ENCODE results near the gene CAB39. TPM values are rescaled to one million over a fixed set of nuclear protein-coding genes. Genes with fewer than 3 reads are reported as not detected.

CAB39 gene
- total RNA-seq, 1 experiment from 2014 or later, result 91.7 TPM

DNA sequence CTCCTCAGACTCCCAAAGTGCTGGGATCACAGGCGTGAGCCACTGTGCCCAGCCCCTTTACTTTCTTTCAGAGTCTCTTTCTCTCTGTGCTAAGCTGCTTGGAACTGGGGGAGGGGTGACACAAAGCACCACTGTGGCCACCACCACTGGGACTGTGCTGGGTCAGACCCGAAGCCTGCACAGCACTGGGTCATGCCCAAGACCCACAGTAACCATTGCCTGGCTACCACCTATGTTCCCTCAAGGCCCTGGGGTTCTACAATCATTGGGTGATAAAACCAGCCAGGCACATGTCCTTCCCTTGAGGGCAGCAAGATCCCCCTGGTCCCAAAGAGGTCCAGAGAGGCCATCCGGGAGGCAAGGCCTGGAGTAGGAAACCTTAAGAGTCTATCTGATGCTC lies 9.1 kb upstream of the CAB39 start:
- TF ChIP-seq, protein P1, sequence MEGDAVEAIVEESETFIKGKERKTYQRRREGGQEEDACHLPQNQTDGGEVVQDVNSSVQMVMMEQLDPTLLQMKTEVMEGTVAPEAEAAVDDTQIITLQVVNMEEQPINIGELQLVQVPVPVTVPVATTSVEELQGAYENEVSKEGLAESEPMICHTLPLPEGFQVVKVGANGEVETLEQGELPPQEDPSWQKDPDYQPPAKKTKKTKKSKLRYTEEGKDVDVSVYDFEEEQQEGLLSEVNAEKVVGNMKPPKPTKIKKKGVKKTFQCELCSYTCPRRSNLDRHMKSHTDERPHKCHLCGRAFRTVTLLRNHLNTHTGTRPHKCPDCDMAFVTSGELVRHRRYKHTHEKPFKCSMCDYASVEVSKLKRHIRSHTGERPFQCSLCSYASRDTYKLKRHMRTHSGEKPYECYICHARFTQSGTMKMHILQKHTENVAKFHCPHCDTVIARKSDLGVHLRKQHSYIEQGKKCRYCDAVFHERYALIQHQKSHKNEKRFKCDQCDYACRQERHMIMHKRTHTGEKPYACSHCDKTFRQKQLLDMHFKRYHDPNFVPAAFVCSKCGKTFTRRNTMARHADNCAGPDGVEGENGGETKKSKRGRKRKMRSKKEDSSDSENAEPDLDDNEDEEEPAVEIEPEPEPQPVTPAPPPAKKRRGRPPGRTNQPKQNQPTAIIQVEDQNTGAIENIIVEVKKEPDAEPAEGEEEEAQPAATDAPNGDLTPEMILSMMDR (IDR thresholded peaks at IDR 0.05; ENCODE audit: unreplicated experiment), result no peak
- DNase-seq (ENCODE audit: unreplicated experiment), result no peak
- Mint-ChIP-seq H3K27me3 (ENCODE audit: insufficient read depth, unreplicated experiment) (no peaks in the 10 kb centered on the region), H3K36me3 (ENCODE audit: insufficient read depth, unreplicated experiment) (no peaks in the 10 kb centered on the region), H3K4me3 (ENCODE audit: unreplicated experiment) (no peak overlapping the region), H3K4me1 (ENCODE audit: insufficient read depth, unreplicated experiment) (peaks cover 11% of the 10 kb centered on the region), H3K9me3 (ENCODE audit: unreplicated experiment) (no peaks in the 10 kb centered on the region), H3K27ac (ENCODE audit: low read depth, unreplicated experiment) (no peak overlapping the region)
- intact Hi-C loops (cut with micrococcal nuclease), result no loop called here
- ChIA-PET CTCF (interaction anchor here (0.6 to 2.1 kb wide), 4 partner anchors 95 to 486 kb away, joined by 3 to 10 read pairs (median 4); partner anchors contain the start of gene SPATA3), POLR2A (interaction anchor here (0.9 to 1.0 kb wide), 2 partner anchors 10 to 78 kb away, joined by 3 to 8 read pairs; partner anchors contain the start of gene CAB39)
- no TSS peak for BruUV-seq (replicated peaks)

- ChIA-PET POLR2A (no interaction called here), CTCF (interaction anchor here (0.5 kb wide), 1 partner anchor 893 kb away, joined by 3 read pairs; no protein-coding TSS in a partner anchor)
- DNase-seq (ENCODE audit: unreplicated experiment), result no peak
- Mint-ChIP-seq H3K9me3 (ENCODE audit: unreplicated experiment) (no peaks in the 10 kb centered on the region), H3K4me3 (ENCODE audit: unreplicated experiment) (no peak overlapping the region), H3K27me3 (ENCODE audit: insufficient read depth, unreplicated experiment) (no peaks in the 10 kb centered on the region), H3K27ac (ENCODE audit: low read depth, unreplicated experiment) (peak overlapping the region; percentile 3), H3K4me1 (ENCODE audit: insufficient read depth, unreplicated experiment) (peaks cover 5% of the 10 kb centered on the region), H3K36me3 (ENCODE audit: insufficient read depth, unreplicated experiment) (no peaks in the 10 kb centered on the region)
- TF ChIP-seq, protein P1 (IDR thresholded peaks at IDR 0.05; ENCODE audit: unreplicated experiment), result no peak
- intact Hi-C loops (cut with micrococcal nuclease), result no loop called here
- BruUV-seq (replicated peaks), result no TSS peak
Observed at GRCh38 chr2:230706053-230706521, 6.6 kb upstream of the CAB39 start.

- intact Hi-C loops (cut with micrococcal nuclease), result no loop called here
- TF ChIP-seq, protein P1 (IDR thresholded peaks at IDR 0.05; ENCODE audit: unreplicated experiment), result no peak
- POLR2A ChIA-PET, result no interaction called here
- Mint-ChIP-seq H3K4me3 (ENCODE audit: unreplicated experiment) (no peak overlapping the region), H3K9me3 (ENCODE audit: unreplicated experiment) (no peaks in the 10 kb centered on the region), H3K36me3 (ENCODE audit: insufficient read depth, unreplicated experiment) (no peaks in the 10 kb centered on the region), H3K4me1 (ENCODE audit: insufficient read depth, unreplicated experiment) (peaks cover 5% of the 10 kb centered on the region), H3K27me3 (ENCODE audit: insufficient read depth, unreplicated experiment) (no peaks in the 10 kb centered on the region), H3K27ac (ENCODE audit: low read depth, unreplicated experiment) (no peak overlapping the region)
- CTCF ChIA-PET, result no interaction called here
- no TSS peak for BruUV-seq (replicated peaks)
- no peak for DNase-seq (ENCODE audit: unreplicated experiment)
Observed at GRCh38 chr2:230706966-230707365, 5.7 kb upstream of the CAB39 start.

GRCh38 chr2:230708204-230708603 lies 4.4 kb upstream of the CAB39 start:
- H3K36me3 Mint-ChIP-seq (ENCODE audit: insufficient read depth, unreplicated experiment), result no peaks in the 10 kb centered on the region
- ChIA-PET POLR2A (no interaction called here), CTCF (interaction anchor here (1.2 kb wide), 1 partner anchor 90 kb away, joined by 6 read pairs; no protein-coding TSS in a partner anchor)
- intact Hi-C loops (cut with micrococcal nuclease), result no loop called here
- no TSS peak for BruUV-seq (replicated peaks)
- TF ChIP-seq, protein P1 (IDR thresholded peaks at IDR 0.05; ENCODE audit: unreplicated experiment), result no peak
- no peak overlapping the region for H3K4me3 Mint-ChIP-seq (ENCODE audit: unreplicated experiment)
- H3K27me3 Mint-ChIP-seq (ENCODE audit: insufficient read depth, unreplicated experiment), result no peaks in the 10 kb centered on the region
- DNase-seq (ENCODE audit: unreplicated experiment), result no peak
- H3K4me1 Mint-ChIP-seq (ENCODE audit: insufficient read depth, unreplicated experiment), result peaks cover 5% of the 10 kb centered on the region
- H3K9me3 Mint-ChIP-seq (ENCODE audit: unreplicated experiment), result no peaks in the 10 kb centered on the region
- H3K27ac Mint-ChIP-seq (ENCODE audit: low read depth, unreplicated experiment), result no peak overlapping the region
